ENCODE data around the gene FN1.

DNA sequence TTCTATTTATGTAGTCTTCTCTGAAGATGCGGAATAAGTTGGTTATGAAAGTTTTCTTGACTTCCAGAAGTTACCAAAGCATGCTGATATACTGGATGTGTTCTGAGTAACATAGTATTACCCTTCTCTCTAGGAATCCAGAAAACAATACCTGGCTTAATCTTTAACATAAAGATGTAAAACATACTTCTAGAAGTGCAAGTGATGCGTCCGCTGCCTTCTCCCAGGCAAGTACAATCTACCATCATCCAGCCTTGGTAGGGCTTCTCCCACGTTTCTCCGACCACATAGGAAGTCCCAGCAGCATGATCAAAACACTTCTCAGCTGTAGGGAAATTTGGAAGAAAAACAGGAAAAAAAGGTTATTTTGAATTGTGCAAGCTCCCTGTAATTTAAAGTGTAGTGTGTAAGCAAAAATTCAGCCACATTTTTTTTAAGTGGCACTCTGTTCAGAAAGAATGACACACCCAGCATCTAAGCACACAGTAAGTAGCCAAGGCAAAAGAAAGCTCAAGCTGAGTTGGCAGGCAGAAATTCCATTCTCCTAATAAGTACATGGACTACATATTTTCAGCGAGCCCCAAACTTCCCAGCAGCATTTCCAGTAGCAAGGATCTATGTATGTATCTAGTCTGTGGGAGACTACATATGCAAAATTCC, 5.2 kb downstream of the FN1 start:
- TF ChIP-seq, protein P1, sequence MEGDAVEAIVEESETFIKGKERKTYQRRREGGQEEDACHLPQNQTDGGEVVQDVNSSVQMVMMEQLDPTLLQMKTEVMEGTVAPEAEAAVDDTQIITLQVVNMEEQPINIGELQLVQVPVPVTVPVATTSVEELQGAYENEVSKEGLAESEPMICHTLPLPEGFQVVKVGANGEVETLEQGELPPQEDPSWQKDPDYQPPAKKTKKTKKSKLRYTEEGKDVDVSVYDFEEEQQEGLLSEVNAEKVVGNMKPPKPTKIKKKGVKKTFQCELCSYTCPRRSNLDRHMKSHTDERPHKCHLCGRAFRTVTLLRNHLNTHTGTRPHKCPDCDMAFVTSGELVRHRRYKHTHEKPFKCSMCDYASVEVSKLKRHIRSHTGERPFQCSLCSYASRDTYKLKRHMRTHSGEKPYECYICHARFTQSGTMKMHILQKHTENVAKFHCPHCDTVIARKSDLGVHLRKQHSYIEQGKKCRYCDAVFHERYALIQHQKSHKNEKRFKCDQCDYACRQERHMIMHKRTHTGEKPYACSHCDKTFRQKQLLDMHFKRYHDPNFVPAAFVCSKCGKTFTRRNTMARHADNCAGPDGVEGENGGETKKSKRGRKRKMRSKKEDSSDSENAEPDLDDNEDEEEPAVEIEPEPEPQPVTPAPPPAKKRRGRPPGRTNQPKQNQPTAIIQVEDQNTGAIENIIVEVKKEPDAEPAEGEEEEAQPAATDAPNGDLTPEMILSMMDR (IDR thresholded peaks at IDR 0.05), result no peak
- TF ChIP-seq POLR2A (IDR thresholded peaks at IDR 0.05), result no peak

All from thyroid gland (tissue), 4 donors.